Uterine smooth muscle cell (primary cell): ENCODE results near the gene SGPL1. TPM values are rescaled to one million over a fixed set of nuclear protein-coding genes. Genes with fewer than 3 reads are reported as not detected.

Experiments used
- total RNA-seq: library from RNA; depleted of rRNA; stranded (reverse); fragments of >200 nt; gene quantifications from 2 replicates; pipeline ENCODE4 v1.2.3, GENCODE V29; 2014

SGPL1 gene
- total RNA-seq = 28.0 and 40.0 TPM in 2 replicates

GRCh38 chr10:70815504-70816219 is at the start of gene SGPL1:
Gene SGPL1 (plus strand): TSS chr10:70815948. CDS start chr10:70816854, 906 bp downstream.

GRCh38 chr10:70785190-70785589 is 30.6 kb upstream of the SGPL1 start, which contains the start of gene TBATA:
Gene TBATA (minus strand): TSS chr10:70785377. CDS start chr10:70783379, 1,998 bp downstream.

GRCh38 chr10:70887804-70888800 is 72.4 kb downstream of the SGPL1 start, which contains the start of gene PCBD1:
Gene PCBD1 (minus strand): TSS chr10:70888565. CDS start chr10:70888533, 32 bp downstream.

Other genes starting within 250 kb of the SGPL1 start
- gene PRF1, start 213.2 kb upstream of the SGPL1 start, total RNA-seq = not detected in 2 replicates
- 4.0 and 4.8 TPM in 2 replicates for gene ADAMTS14, start 143.4 kb upstream of the SGPL1 start, total RNA-seq
- gene TBATA, start 30.6 kb upstream of the SGPL1 start, total RNA-seq = not detected in 2 replicates
- 23.5 and 30.5 TPM in 2 replicates for gene PCBD1, start 72.6 kb downstream of the SGPL1 start, total RNA-seq